Adipocyte (in vitro differentiated cells): ENCODE measurements around the gene KCTD16.

Source experiments
- DNase-seq: peaks from one replicate; pipeline ENCODE4 v3.0.0-alpha.2; 2015; ENCODE audit warnings: low read depth
- H3K27me3 ChIP-seq: replicated peaks from 2 replicates; pipeline ENCODE4 v1.7.0; 2013; ENCODE audit warnings: mild to moderate bottlenecking, low read length, moderate library complexity; ENCODE audit not compliant: control insufficient read depth, insufficient read depth
- H3K36me3 ChIP-seq: 2 replicates; pipeline ENCODE4 v1.7.0; 2013; ENCODE audit warnings: low read length, mild to moderate bottlenecking, moderate library complexity; ENCODE audit not compliant: control insufficient read depth, insufficient read depth, severe bottlenecking
- H3K4me1 ChIP-seq: 2 replicates; pipeline ENCODE4 v1.7.0; 2013; ENCODE audit warnings: mild to moderate bottlenecking, low read length, moderate library complexity; ENCODE audit not compliant: control insufficient read depth, insufficient read depth
- H3K4me3 ChIP-seq: 2 replicates; pipeline ENCODE4 v1.7.0; 2013; ENCODE audit warnings: mild to moderate bottlenecking, low read length, moderate library complexity
- H3K9ac ChIP-seq: 2 replicates; pipeline ENCODE4 v1.7.0; 2013; ENCODE audit warnings: mild to moderate bottlenecking, low read length, moderate library complexity
- H3K9me3 ChIP-seq: 2 replicates; pipeline ENCODE4 v1.7.0; 2013; ENCODE audit warnings: mild to moderate bottlenecking, low read length, moderate library complexity; ENCODE audit not compliant: control insufficient read depth

KCTD16 gene

DNA sequence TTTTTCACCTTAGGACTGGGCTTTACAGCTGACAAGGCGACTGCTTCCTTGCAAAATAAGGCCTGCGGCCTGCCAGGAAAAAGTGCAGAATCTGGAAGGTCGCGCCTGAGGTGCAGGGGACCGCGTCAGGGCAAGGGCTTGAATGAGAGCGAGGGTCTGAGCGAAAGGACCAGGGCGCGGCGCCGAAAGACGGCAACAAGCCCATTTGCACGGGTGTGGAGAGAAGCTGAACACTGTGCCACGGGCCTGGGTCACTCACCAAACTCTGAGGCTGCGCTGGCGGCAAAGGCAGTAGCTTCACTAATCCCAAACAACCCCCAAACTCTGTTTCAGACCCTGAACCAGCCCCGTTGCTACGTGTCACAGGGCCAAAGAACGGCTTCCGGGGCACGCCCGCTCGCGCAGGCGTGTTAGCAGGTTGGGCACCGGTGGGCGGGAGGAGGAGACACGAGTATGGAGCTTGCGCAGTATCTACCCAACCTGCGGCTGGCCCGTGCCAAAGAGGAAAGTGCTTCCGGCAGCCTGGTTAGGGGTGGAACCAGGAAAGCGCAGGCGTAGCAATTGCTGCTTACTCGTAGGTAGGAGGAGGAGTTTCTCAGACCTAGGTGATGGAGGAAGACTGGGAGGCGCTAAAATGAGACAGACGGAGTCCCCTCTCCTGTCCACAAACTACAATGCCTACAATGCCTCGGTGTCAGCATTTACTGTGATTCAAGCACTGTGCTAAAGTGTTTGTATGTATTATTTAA, at the start of gene KCTD16, which contains the start of gene YIPF5:
KCTD16 (plus strand) TSS at position 598 of the 749 bp plus-strand sequence.
YIPF5 (minus strand) TSS at position 384 of the 749 bp plus-strand sequence. CDS start 704 bp downstream, outside the sequence.
- peak within 1 kb of the TSS; percentile 97 for H3K9ac ChIP-seq
- peaks cover 32% of the 10 kb centered on the region for H3K36me3 ChIP-seq
- peak within 1 kb of the TSS; percentile 95 for H3K4me3 ChIP-seq
- peaks cover 29% of the 10 kb centered on the region for H3K4me1 ChIP-seq
- DNase-seq: peak; percentile 98
- no peaks in the 10 kb centered on the region for H3K9me3 ChIP-seq
- no peaks in the 10 kb centered on the region for H3K27me3 ChIP-seq

DNA sequence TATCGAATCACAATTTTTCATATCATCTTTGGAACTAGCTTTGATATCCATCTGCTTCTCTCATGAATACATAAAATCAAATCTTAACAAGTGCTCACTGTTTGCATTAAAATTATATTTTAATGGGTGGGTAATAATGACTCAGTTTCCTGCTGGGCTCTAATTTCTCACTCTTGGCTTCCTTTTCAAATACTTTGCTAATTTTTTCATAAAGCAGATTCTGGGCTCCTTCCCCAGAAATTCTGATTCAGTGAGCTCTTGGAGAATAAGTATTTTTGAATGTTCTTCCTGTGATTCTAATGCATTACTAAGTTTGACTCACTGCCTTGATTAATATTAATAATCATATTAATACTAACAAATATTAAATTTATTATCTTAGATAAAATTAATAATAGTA, 49.1 kb upstream of the KCTD16 start:
- Histone ChIP-seq H3K27me3 (no peaks in the 10 kb centered on the region), H3K4me3 (no peak overlapping the region), H3K9ac (no peak overlapping the region), H3K9me3 (no peaks in the 10 kb centered on the region), H3K4me1 (peaks cover 20% of the 10 kb centered on the region), H3K36me3 (no peaks in the 10 kb centered on the region)
- DNase-seq: no peak

DNA sequence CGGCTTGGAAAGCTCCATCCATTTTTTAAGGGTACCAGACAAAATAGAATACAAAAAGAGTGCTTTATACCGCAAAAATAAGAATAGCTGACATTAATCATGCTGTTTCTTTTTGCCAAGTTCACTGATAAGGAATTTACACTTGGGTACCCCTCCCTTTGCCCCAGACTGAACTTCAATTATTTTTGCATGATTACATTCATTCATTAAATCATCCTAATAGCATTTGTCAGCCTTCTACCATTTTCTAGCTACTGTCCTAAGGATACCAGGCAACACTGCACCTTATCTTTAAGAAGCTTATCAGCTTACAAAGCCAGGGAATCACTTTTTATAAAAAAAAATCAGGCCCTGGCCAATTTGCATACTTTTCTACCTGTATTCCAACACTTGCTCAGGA, 48.6 kb upstream of the KCTD16 start:
- no peaks in the 10 kb centered on the region for H3K9me3 ChIP-seq
- H3K27me3 ChIP-seq: no peaks in the 10 kb centered on the region
- H3K36me3 ChIP-seq: no peaks in the 10 kb centered on the region
- no peak overlapping the region for H3K4me3 ChIP-seq
- DNase-seq: no peak
- peaks cover 20% of the 10 kb centered on the region for H3K4me1 ChIP-seq
- H3K9ac ChIP-seq: no peak overlapping the region

DNA sequence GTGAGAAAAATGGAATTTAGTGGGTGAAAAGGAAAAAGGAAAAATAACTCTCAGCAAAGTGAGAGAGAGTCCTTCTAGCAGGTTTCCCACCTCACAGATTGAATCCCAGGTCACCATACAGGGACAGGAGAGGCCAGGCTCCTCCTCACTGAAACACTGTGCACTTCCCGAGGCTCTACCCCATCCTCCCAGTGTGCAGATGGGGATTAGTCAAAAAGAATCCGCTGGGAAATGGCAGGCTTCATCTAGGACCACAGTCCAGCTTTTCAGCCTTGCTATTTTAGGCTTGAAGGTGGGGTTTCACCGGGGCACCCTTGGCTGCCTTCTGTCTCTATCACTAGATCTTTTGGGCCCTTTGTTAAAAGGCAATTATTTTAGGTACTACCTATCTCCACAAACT, 48.0 kb upstream of the KCTD16 start:
- Histone ChIP-seq H3K4me3 (no peak overlapping the region), H3K4me1 (peaks cover 20% of the 10 kb centered on the region), H3K9me3 (no peaks in the 10 kb centered on the region), H3K36me3 (no peaks in the 10 kb centered on the region), H3K27me3 (no peaks in the 10 kb centered on the region), H3K9ac (no peak overlapping the region)
- DNase-seq: no peak

DNA sequence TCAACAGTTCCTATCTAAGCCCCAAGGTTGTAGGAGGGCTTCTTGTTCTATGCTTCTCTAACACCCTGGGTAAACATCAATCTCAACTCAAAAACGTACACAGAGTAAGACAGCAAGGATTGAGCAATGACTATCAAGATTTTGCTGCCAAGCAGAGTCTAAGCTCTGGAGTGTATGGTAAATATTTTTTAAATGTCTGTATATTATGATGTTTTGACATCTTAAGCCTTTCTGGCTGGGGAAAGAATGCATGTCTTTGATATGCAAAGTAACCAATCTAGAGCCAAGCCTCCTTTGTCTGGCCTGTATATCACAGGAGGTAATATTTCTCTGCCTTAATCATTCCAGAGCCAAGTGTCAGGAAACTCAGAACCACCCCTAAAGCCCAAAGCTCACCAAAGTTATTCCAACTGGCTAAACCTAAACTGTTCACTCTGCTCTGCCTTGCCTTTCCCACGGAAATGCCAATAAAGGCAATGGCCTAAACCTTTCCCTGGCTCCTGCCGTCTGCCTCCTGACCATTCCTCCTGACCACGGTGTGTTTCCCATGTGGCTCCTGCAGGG, 45.4 kb upstream of the KCTD16 start:
- Histone ChIP-seq H3K4me1 (peaks cover 20% of the 10 kb centered on the region), H3K4me3 (no peak overlapping the region), H3K9me3 (no peaks in the 10 kb centered on the region), H3K27me3 (no peaks in the 10 kb centered on the region), H3K36me3 (no peaks in the 10 kb centered on the region), H3K9ac (no peak overlapping the region)
- peak; percentile 71 for DNase-seq

DNA sequence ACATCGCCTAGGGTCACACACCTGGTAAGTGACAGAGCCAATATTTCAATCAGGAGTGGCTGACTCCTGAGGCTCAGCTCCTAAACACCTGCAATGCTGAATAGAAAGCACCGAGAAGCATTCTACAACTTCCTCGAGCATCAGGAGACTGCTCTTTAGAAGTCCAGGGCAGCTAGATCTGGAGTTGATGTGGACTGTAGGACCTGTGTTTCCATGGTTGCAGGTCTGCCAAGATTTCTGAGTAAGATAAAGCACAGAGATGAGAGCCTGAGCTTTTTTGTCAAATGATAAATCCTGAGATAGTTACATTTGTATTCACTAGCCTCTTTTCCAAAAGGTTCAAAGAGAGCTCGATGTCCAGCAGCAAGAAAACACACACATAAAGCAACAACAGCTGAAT, 44.0 kb upstream of the KCTD16 start:
- Histone ChIP-seq H3K4me3 (no peak overlapping the region), H3K27me3 (no peaks in the 10 kb centered on the region), H3K36me3 (no peaks in the 10 kb centered on the region), H3K4me1 (peaks cover 14% of the 10 kb centered on the region), H3K9ac (no peak overlapping the region), H3K9me3 (no peaks in the 10 kb centered on the region)
- DNase-seq: no peak

DNA sequence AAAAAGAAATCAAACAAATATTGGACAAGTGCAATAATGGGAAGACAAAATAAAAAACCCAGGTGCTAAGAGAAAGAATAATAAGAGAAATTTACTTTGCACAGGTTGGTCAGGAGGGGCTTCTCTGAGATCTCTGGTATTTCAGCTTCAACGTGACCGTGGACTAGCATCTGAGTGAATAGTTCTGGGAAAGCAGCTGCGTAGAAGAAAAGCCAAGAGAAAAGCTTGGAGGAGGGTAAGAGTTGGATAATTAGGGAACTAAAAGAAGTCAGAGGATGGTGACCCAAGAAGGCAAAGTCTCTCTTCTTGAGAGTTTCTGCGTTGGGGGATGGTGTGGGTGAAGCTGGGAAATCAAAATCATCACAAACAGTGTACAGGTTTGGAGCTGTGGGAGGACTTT, 41.8 kb upstream of the KCTD16 start:
- Histone ChIP-seq H3K9me3 (no peaks in the 10 kb centered on the region), H3K4me3 (no peak overlapping the region), H3K36me3 (no peaks in the 10 kb centered on the region), H3K27me3 (no peaks in the 10 kb centered on the region), H3K4me1 (peaks cover 5% of the 10 kb centered on the region), H3K9ac (no peak overlapping the region)
- DNase-seq: no peak

DNA sequence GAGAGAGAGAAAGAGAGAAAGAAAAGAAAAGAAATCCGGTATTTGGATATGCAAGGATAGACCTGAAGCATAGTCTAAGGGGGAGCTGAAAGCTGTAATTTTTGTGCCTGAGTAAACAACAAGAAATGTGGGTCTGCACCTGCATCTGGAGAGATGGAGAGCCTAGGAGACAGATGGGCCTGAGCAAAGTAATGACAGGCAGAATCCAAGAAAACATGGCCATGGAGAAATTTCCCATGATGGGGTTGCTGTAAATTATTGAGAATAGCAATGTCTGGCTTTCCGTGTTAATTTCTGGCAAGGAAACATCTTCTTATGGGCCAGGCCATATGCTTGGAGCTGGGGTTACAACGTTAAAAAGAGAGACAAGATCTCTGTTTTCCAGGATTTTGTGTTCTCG, 40.4 kb upstream of the KCTD16 start:
- H3K27me3 ChIP-seq: no peaks in the 10 kb centered on the region
- no peak overlapping the region for H3K9ac ChIP-seq
- peaks cover 5% of the 10 kb centered on the region for H3K4me1 ChIP-seq
- no peak for DNase-seq
- no peaks in the 10 kb centered on the region for H3K9me3 ChIP-seq
- H3K4me3 ChIP-seq: no peak overlapping the region
- H3K36me3 ChIP-seq: no peaks in the 10 kb centered on the region

DNA sequence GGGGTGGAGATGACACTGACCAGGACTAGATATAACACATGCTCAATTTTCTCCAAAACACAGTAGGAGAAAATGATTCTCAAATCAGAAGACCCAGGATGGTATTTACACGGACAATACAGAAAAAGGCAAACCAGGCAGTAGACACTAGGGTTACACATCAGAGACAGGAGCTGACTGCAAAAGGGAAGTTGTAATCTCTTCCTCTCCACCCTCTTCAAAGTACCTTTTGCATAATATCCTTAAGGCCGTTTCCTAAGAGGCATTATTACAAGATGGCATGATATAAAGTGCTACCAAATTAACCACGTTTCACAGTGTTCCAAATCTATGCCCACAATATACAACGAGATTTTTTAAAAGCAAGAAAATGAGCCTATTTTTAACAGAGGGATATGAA, 39.4 kb upstream of the KCTD16 start:
- Histone ChIP-seq H3K9ac (no peak overlapping the region), H3K4me3 (no peak overlapping the region), H3K36me3 (no peaks in the 10 kb centered on the region), H3K27me3 (no peaks in the 10 kb centered on the region), H3K4me1 (peaks cover 12% of the 10 kb centered on the region), H3K9me3 (no peaks in the 10 kb centered on the region)
- DNase-seq: no peak

DNA sequence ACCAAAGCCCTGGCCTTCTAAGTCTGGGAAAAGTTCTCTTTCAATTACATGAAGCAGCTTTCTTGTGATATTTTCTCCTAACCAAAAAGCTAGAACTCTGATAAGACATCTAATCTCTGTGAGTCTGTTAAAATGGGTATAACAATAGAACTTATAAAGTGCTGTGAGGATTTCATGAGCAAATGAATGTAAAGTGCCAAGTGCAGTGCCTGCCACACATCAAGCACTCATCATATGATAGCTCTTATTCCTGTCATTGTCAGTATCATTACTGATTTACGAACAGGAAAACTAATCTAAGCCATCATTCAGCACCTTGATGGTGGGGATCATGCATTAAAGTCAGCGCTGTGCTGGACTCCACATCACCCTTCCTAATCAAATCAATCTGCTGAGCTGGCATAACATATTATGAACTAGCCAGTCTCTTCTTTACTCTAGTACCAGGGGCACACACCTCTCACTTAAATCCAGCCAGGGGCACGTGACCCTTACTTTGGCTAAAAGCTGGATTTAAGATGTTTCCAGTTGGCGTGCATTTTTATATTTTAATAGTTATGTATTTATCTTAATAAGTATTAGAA, 37.5 kb upstream of the KCTD16 start:
- Histone ChIP-seq H3K4me1 (peaks cover 12% of the 10 kb centered on the region), H3K27me3 (no peaks in the 10 kb centered on the region), H3K4me3 (no peak overlapping the region), H3K9ac (no peak overlapping the region), H3K9me3 (no peaks in the 10 kb centered on the region), H3K36me3 (no peaks in the 10 kb centered on the region)
- no peak for DNase-seq

DNA sequence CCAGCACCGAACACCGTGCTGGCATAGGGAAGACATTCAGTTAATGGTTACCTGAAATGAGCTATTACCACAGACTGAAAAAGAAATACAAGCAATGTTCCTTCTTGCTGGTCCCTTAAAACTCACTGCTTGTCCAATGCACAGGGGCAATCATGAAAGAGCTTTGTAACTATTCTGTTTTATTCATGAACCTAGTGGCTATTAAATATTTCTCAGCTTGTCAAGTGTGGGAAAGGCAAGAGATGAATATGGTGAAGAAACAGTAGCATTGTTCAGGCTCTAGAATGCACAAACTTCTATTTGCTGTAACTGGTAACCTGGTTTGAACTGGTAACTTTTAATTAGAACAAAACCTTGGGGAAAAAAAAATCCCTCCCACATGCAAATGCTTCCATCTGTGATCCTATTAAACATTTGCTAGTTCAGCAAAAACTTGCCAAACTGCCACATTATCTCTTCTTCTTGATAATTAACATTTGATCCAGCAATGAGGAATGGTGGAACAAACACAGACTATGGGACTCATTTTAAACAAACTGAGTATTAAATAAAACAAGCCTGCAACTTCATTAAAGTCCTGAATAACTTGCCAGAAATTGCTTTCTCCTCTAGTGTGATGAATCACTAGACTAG, 36.4 kb upstream of the KCTD16 start:
- H3K9me3 ChIP-seq: no peaks in the 10 kb centered on the region
- H3K4me1 ChIP-seq: peaks cover 17% of the 10 kb centered on the region
- H3K36me3 ChIP-seq: no peaks in the 10 kb centered on the region

More for the DNA sequence above, 36.4 kb upstream of the KCTD16 start:
- H3K4me3 ChIP-seq: no peak overlapping the region
- H3K27me3 ChIP-seq: no peaks in the 10 kb centered on the region
- no peak for DNase-seq
- H3K9ac ChIP-seq: no peak overlapping the region
